OCI-LY7 (cell line): ENCODE results near the gene EP400. TPM values are rescaled to one million over a fixed set of nuclear protein-coding genes. Genes with fewer than 3 reads are reported as not detected.

Source experiments
- BruUV-seq: library from RNA; stranded (reverse); fragments of 400-500 nt; replicated peaks from 2 replicates; lab custom pipeline; 2021; lab: Mats Ljungman, UMichigan
- CTCF ChIA-PET: fragments of 300-600 bp; sonication (Branson Sonifier 250); formaldehyde crosslinking; loops from one replicate; lab custom pipeline; 2022; ENCODE audit warnings: antibody characterized with exemption; ENCODE audit not compliant: unreplicated experiment; lab: Charles Lee
- POLR2A ChIA-PET: fragments of 300-600 bp; sonication (Branson Sonifier 250); formaldehyde crosslinking; loops from one replicate; lab custom pipeline; 2022; ENCODE audit warnings: antibody characterized with exemption; lab: Charles Lee
- DNase-seq: peaks from one replicate; pipeline ENCODE4 v3.0.0-alpha.2; 2015; ENCODE audit warnings: low spot score
- H2AFZ ChIP-seq: fragments of 200-600 bp; sonication (generic), shearing (Covaris generic); 2 replicates; pipeline ENCODE4 v1.6.1; 2014; ENCODE audit warnings: mild to moderate bottlenecking, antibody characterized with exemption, low read length, moderate library complexity
- H3K27ac ChIP-seq: fragments of 200-600 bp; sonication (generic); 2 replicates; pipeline ENCODE4 v1.5.1; 2014; ENCODE audit warnings: mixed run types, low read depth, mild to moderate bottlenecking, moderate library complexity, low read length, inconsistent platforms; ENCODE audit not compliant: poor library complexity, severe bottlenecking
- H3K36me3 ChIP-seq: fragments of 200-600 bp; sonication (generic); 2 replicates; pipeline ENCODE4 v1.6.1; 2014; ENCODE audit warnings: mild to moderate bottlenecking, antibody characterized with exemption, low read length, moderate library complexity, mixed read lengths; ENCODE audit not compliant: insufficient read depth
- H3K4me1 ChIP-seq: fragments of 200-600 bp; sonication (generic); 2 replicates; pipeline ENCODE4 v1.5.1; 2014; ENCODE audit warnings: mild to moderate bottlenecking, low read length; ENCODE audit not compliant: insufficient read depth, poor library complexity, severe bottlenecking
- H3K4me2 ChIP-seq: fragments of 200-600 bp; sonication (generic); 2 replicates; pipeline ENCODE4 v1.6.1; 2014; ENCODE audit warnings: mild to moderate bottlenecking, low read length
- H3K4me3 ChIP-seq: fragments of 200-600 bp; sonication (generic); 2 replicates; pipeline ENCODE4 v1.5.1; 2014; ENCODE audit warnings: mild to moderate bottlenecking, low read depth, low read length; ENCODE audit not compliant: poor library complexity, severe bottlenecking
- H3K79me2 ChIP-seq: fragments of 200-600 bp; sonication (generic); 2 replicates; pipeline ENCODE4 v1.6.1; 2016; ENCODE audit warnings: low read depth, mild to moderate bottlenecking, low read length, moderate library complexity, mixed read lengths; ENCODE audit not compliant: insufficient read depth
- H3K9me2 ChIP-seq: fragments of 200-600 bp; sonication (generic); 2 replicates; pipeline ENCODE4 v1.6.1; 2016; ENCODE audit warnings: mild to moderate bottlenecking, low read length, mixed read lengths; ENCODE audit not compliant: insufficient read depth
- H3K9me3 ChIP-seq: fragments of 200-600 bp; sonication (generic); 2 replicates; pipeline ENCODE4 v1.6.1; 2014; ENCODE audit warnings: mild to moderate bottlenecking, mixed run types, low read length, mixed read lengths
- H4K20me1 ChIP-seq: fragments of 200-600 bp; sonication (generic); 2 replicates; pipeline ENCODE4 v1.6.1; 2014; ENCODE audit warnings: mild to moderate bottlenecking, antibody characterized with exemption, low read length, moderate library complexity, mixed read lengths; ENCODE audit not compliant: insufficient read depth
- CTCF ChIP-seq: fragments of 200-600 bp; sonication (generic); conservative IDR thresholded peaks from 2 replicates; pipeline ENCODE4 v1.5.1; 2014; ENCODE audit warnings: mild to moderate bottlenecking, antibody characterized with exemption, low read length, moderate library complexity, mixed read lengths
- EZH2phosphoT487 ChIP-seq: fragments of 200-600 bp; sonication (generic); IDR thresholded peaks from 2 replicates; pipeline ENCODE4 v1.6.1; 2018; ENCODE audit warnings: low read depth, borderline replicate concordance, mild to moderate bottlenecking, mixed run types, antibody characterized with exemption, low read length, moderate library complexity, mixed read lengths
- intact Hi-C: fragments of 100-400 bp; cut with micrococcal nuclease; formaldehyde crosslinking; loops from one replicate; pipeline ENCODE4 v1.10.0; 2022; ENCODE audit not compliant: unreplicated experiment
- total RNA-seq, 2 experiments: library from RNA; depleted of rRNA in 1 of 2; stranded (reverse); fragments of >200 nt in 1 of 2; shearing (Covaris generic) in 1 of 2; gene quantifications; 2 replicates each; pipeline ENCODE4 v1.2.3, GENCODE V29; 2014 to 2022

Gene EP400
- total RNA-seq, 2 experiments from 2014 or later, result 20.7 to 56.2 TPM

- Histone ChIP-seq H3K36me3 (peaks cover 71% of the 10 kb centered on the region), H3K79me2 (no peaks in the 10 kb centered on the region), H3K4me2 (no peak overlapping the region), H3K27ac (no peak overlapping the region), H4K20me1 (no peaks in the 10 kb centered on the region), H3K4me1 (peaks cover 35% of the 10 kb centered on the region), H3K9me3 (no peaks in the 10 kb centered on the region), H3K4me3 (no peak overlapping the region), H3K9me2 (no peaks in the 10 kb centered on the region), H2AFZ (no peak overlapping the region)
- CTCF ChIA-PET, result no interaction called here
- BruUV-seq, result no TSS peak
- POLR2A ChIA-PET, result interaction anchor here (0.7 to 1.1 kb wide), 2 partner anchors 14 to 1082 kb away, joined by 3 read pairs; no protein-coding TSS in a partner anchor
- DNase-seq, result no peak
- intact Hi-C loops, result no loop called here
- TF ChIP-seq EZH2phosphoT487 (no peak), CTCF (no peak)
Observed at GRCh38 chr12:132057691-132058090, 107.9 kb downstream of the EP400 start.

DNA sequence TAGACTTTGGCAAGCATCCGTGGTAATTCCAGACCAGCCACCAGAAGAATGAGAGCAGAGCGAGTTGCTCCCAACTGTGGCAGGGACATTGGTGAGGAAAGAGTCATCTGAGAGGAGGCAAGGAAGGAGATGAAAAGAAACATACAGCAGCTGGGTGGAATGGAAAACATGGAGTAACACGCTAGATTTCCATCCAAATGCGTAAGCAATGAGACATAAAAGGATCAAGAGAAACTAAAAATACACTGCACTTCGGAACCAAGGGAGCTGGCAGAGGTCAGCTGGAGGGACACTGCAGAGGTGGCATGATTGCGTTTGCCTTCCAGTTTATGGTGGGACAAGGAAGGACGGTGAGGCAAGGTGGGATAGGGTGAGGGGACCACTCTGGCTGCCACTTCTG, 111.5 kb downstream of the EP400 start:
- TF ChIP-seq EZH2phosphoT487, result no peak
- no peak for TF ChIP-seq CTCF
- H2AFZ ChIP-seq, result no peak overlapping the region
- no peaks in the 10 kb centered on the region for H4K20me1 ChIP-seq
- peaks cover 45% of the 10 kb centered on the region for H3K4me1 ChIP-seq
- H3K4me3 ChIP-seq, result no peak overlapping the region
- no peak overlapping the region for H3K27ac ChIP-seq
- no peak for DNase-seq
- CTCF ChIA-PET, result no interaction called here
- BruUV-seq, result no TSS peak
- no peaks in the 10 kb centered on the region for H3K79me2 ChIP-seq
- H3K36me3 ChIP-seq, result peaks cover 56% of the 10 kb centered on the region
- intact Hi-C loops, result loop anchor here (10.0 kb wide), 2 partner anchors 136 to 1186 kb away; partner anchors contain the start of genes PUS1 and RAN
- no peaks in the 10 kb centered on the region for H3K9me2 ChIP-seq
- H3K9me3 ChIP-seq, result no peaks in the 10 kb centered on the region
- POLR2A ChIA-PET, result interaction anchor here (0.6 kb wide), 1 partner anchor 58 kb away, joined by 3 read pairs; no protein-coding TSS in a partner anchor
- H3K4me2 ChIP-seq, result no peak overlapping the region

DNA sequence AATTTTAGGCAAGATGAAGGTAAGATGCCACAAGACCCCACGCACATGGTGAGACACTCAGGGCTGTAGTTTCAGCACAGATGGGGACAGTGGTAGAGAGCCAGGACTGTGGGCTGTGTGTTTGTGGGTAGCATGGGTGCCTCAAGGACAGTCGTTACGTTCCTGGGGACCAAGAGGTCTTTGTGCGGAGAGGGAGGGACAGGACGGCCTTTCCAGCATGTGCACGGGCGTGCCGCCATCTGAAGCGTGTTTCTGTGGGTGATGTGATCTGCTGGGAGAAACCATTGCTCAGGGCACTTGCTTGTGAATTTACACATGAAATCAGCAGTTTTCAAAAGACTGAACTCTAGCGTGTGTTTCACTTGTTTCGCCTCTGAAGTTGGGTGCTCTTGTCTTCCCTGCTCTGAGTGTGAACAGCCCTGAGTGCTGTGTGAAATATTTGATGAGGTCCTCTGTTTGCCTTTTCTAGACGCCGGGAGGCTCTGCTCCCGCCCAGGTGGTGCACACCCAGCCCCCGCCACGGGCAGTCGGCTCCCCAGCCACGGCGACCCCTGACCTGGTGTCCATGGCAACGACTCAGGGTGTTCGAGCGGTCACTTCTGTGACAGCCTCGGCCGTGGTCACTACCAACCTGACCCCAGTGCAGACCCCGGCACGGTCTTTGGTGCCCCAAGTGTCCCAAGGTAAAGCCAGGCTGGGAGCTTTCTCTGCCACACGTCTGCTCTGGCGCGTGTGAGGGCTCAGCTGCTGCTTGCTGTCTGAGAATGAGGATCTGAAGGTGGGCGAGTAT, 112.1 kb downstream of the EP400 start:
- Histone ChIP-seq H3K27ac (no peak overlapping the region), H2AFZ (no peak overlapping the region), H3K4me3 (no peak overlapping the region), H3K4me1 (peaks cover 45% of the 10 kb centered on the region), H3K4me2 (no peak overlapping the region), H3K9me2 (no peaks in the 10 kb centered on the region), H3K9me3 (no peaks in the 10 kb centered on the region), H3K79me2 (no peaks in the 10 kb centered on the region), H4K20me1 (no peaks in the 10 kb centered on the region), H3K36me3 (peaks cover 55% of the 10 kb centered on the region)
- CTCF ChIA-PET, result no interaction called here
- intact Hi-C loops, result loop anchor here (10.0 kb wide), 2 partner anchors 137 to 1187 kb away; partner anchors contain the start of genes PUS1 and RAN
- POLR2A ChIA-PET, result interaction anchor here (0.6 kb wide), 1 partner anchor 105 kb away, joined by 3 read pairs; no protein-coding TSS in a partner anchor
- no peak for DNase-seq
- TF ChIP-seq CTCF (no peak), EZH2phosphoT487 (no peak)
- no TSS peak for BruUV-seq
